Dendritic cell treated with granulocyte-macrophage colony-stimulating factor and Interleukin-4, amounts not matched to agents 40 ng/mL and 50 ng/mL, for 4 days (primary cell): ENCODE data around the gene PRR5L.
A peak's percentile ranks its signal among the peaks of the same experiment; 100 is the strongest.

Source experiments
- H3K27ac Mint-ChIP-seq: one replicate; pipeline ENCODE4 v1.8.0; 2022; ENCODE audit warnings: mild to moderate bottlenecking, mixed read lengths
- H3K27me3 Mint-ChIP-seq: one replicate; pipeline ENCODE4 v1.8.0; 2022; ENCODE audit warnings: mild to moderate bottlenecking, mixed read lengths
- H3K36me3 Mint-ChIP-seq: one replicate; pipeline ENCODE4 v1.8.0; 2022; ENCODE audit warnings: low read depth, mixed read lengths
- H3K4me1 Mint-ChIP-seq: one replicate; pipeline ENCODE4 v1.8.0; 2022; ENCODE audit warnings: low read depth, mixed read lengths
- H3K4me3 Mint-ChIP-seq: one replicate; pipeline ENCODE4 v1.8.0; 2022; ENCODE audit warnings: mild to moderate bottlenecking, moderate library complexity, mixed read lengths
- H3K9me3 Mint-ChIP-seq: one replicate; pipeline ENCODE4 v1.8.0; 2022; ENCODE audit warnings: mixed read lengths
- intact Hi-C: fragments of 100-400 bp; cut with micrococcal nuclease; formaldehyde crosslinking; loops from one replicate; pipeline ENCODE4 v1.15.0; 2022

PRR5L gene

GRCh38 chr11:36376009-36376887 is 80.2 kb downstream of the PRR5L start:
- Mint-ChIP-seq H3K36me3 (no peaks in the 10 kb centered on the region), H3K27me3 (peaks cover 68% of the 10 kb centered on the region), H3K4me1 (peaks cover 44% of the 10 kb centered on the region), H3K4me3 (peak overlapping the region; percentile 76), H3K27ac (peak overlapping the region; percentile 69), H3K9me3 (no peaks in the 10 kb centered on the region)
- intact Hi-C loops: loop anchor here (5.0 to 10.0 kb wide), 3 partner anchors 51 to 101 kb away; no protein-coding TSS in a partner anchor

- H3K27ac Mint-ChIP-seq: peak overlapping the region; percentile 69
- peak overlapping the region; percentile 76 for H3K4me3 Mint-ChIP-seq
- peaks cover 42% of the 10 kb centered on the region for H3K4me1 Mint-ChIP-seq
- intact Hi-C loops: loop anchor here (5.0 to 10.0 kb wide), 3 partner anchors 50 to 100 kb away; no protein-coding TSS in a partner anchor
- no peaks in the 10 kb centered on the region for H3K36me3 Mint-ChIP-seq
- no peaks in the 10 kb centered on the region for H3K9me3 Mint-ChIP-seq
- peaks cover 71% of the 10 kb centered on the region for H3K27me3 Mint-ChIP-seq
Observed at GRCh38 chr11:36376888-36377758, 81.0 kb downstream of the PRR5L start.

GRCh38 chr11:36377759-36378564 is 81.9 kb downstream of the PRR5L start:
- peak overlapping the region; percentile 69 for H3K27ac Mint-ChIP-seq
- peaks cover 69% of the 10 kb centered on the region for H3K27me3 Mint-ChIP-seq
- H3K4me1 Mint-ChIP-seq: peaks cover 39% of the 10 kb centered on the region
- peak overlapping the region; percentile 76 for H3K4me3 Mint-ChIP-seq
- no peaks in the 10 kb centered on the region for H3K9me3 Mint-ChIP-seq
- intact Hi-C loops: loop anchor here (5.0 to 10.0 kb wide), 3 partner anchors 49 to 99 kb away; no protein-coding TSS in a partner anchor
- H3K36me3 Mint-ChIP-seq: no peaks in the 10 kb centered on the region

- H3K4me1 Mint-ChIP-seq: peaks cover 32% of the 10 kb centered on the region
- H3K27me3 Mint-ChIP-seq: peaks cover 69% of the 10 kb centered on the region
- H3K27ac Mint-ChIP-seq: no peak overlapping the region
- no peaks in the 10 kb centered on the region for H3K36me3 Mint-ChIP-seq
- intact Hi-C loops: loop anchor here (5.0 to 10.0 kb wide), 3 partner anchors 48 to 98 kb away; no protein-coding TSS in a partner anchor
- no peak overlapping the region for H3K4me3 Mint-ChIP-seq
- H3K9me3 Mint-ChIP-seq: no peaks in the 10 kb centered on the region
Observed at GRCh38 chr11:36379653-36380052, 83.6 kb downstream of the PRR5L start.

GRCh38 chr11:36380296-36381014 is 84.4 kb downstream of the PRR5L start:
- Mint-ChIP-seq H3K27me3 (peaks cover 66% of the 10 kb centered on the region), H3K27ac (no peak overlapping the region), H3K4me1 (peaks cover 32% of the 10 kb centered on the region), H3K36me3 (no peaks in the 10 kb centered on the region), H3K9me3 (no peaks in the 10 kb centered on the region), H3K4me3 (no peak overlapping the region)
- intact Hi-C loops: no loop called here

GRCh38 chr11:36381015-36381360 is 84.9 kb downstream of the PRR5L start:
- H3K9me3 Mint-ChIP-seq: no peaks in the 10 kb centered on the region
- no peaks in the 10 kb centered on the region for H3K36me3 Mint-ChIP-seq
- no peak overlapping the region for H3K27ac Mint-ChIP-seq
- intact Hi-C loops: no loop called here
- H3K4me3 Mint-ChIP-seq: no peak overlapping the region
- peaks cover 31% of the 10 kb centered on the region for H3K4me1 Mint-ChIP-seq
- H3K27me3 Mint-ChIP-seq: peaks cover 60% of the 10 kb centered on the region

GRCh38 chr11:36383195-36383594 is 87.1 kb downstream of the PRR5L start:
- no peak overlapping the region for H3K4me3 Mint-ChIP-seq
- no peak overlapping the region for H3K27ac Mint-ChIP-seq
- H3K27me3 Mint-ChIP-seq: peaks cover 44% of the 10 kb centered on the region
- no peaks in the 10 kb centered on the region for H3K36me3 Mint-ChIP-seq
- intact Hi-C loops: no loop called here
- H3K4me1 Mint-ChIP-seq: peaks cover 34% of the 10 kb centered on the region
- no peaks in the 10 kb centered on the region for H3K9me3 Mint-ChIP-seq

GRCh38 chr11:36385121-36385970 is 89.3 kb downstream of the PRR5L start:
- intact Hi-C loops: no loop called here
- Mint-ChIP-seq H3K27ac (no peak overlapping the region), H3K27me3 (peaks cover 40% of the 10 kb centered on the region), H3K36me3 (no peaks in the 10 kb centered on the region), H3K9me3 (no peaks in the 10 kb centered on the region), H3K4me3 (no peak overlapping the region), H3K4me1 (peaks cover 40% of the 10 kb centered on the region)

- peaks cover 45% of the 10 kb centered on the region for H3K4me1 Mint-ChIP-seq
- no peaks in the 10 kb centered on the region for H3K36me3 Mint-ChIP-seq
- no peaks in the 10 kb centered on the region for H3K9me3 Mint-ChIP-seq
- H3K27ac Mint-ChIP-seq: no peak overlapping the region
- H3K27me3 Mint-ChIP-seq: peaks cover 38% of the 10 kb centered on the region
- H3K4me3 Mint-ChIP-seq: no peak overlapping the region
- intact Hi-C loops: no loop called here
Observed at GRCh38 chr11:36386411-36386810, 90.3 kb downstream of the PRR5L start.

GRCh38 chr11:36388071-36388470 is 92.0 kb downstream of the PRR5L start:
- no peak overlapping the region for H3K27ac Mint-ChIP-seq
- H3K4me1 Mint-ChIP-seq: peaks cover 60% of the 10 kb centered on the region
- peaks cover 30% of the 10 kb centered on the region for H3K27me3 Mint-ChIP-seq
- no peaks in the 10 kb centered on the region for H3K36me3 Mint-ChIP-seq
- peaks cover 14% of the 10 kb centered on the region for H3K9me3 Mint-ChIP-seq
- H3K4me3 Mint-ChIP-seq: no peak overlapping the region
- intact Hi-C loops: no loop called here

- Mint-ChIP-seq H3K4me1 (peaks cover 67% of the 10 kb centered on the region), H3K36me3 (no peaks in the 10 kb centered on the region)
- intact Hi-C loops: no loop called here
Observed at GRCh38 chr11:36388951-36389350, 92.9 kb downstream of the PRR5L start.

GRCh38 chr11:36389811-36390210 is 93.7 kb downstream of the PRR5L start:
- Mint-ChIP-seq H3K4me3 (no peak overlapping the region), H3K27ac (peak overlapping the region; percentile 77), H3K36me3 (no peaks in the 10 kb centered on the region), H3K27me3 (peaks cover 31% of the 10 kb centered on the region), H3K9me3 (peaks cover 17% of the 10 kb centered on the region), H3K4me1 (peaks cover 75% of the 10 kb centered on the region)
- intact Hi-C loops: loop anchor here (2.0 kb wide), 1 partner anchor 21 kb away; no protein-coding TSS in a partner anchor

More at GRCh38 chr11:36388951-36389350, 92.9 kb downstream of the PRR5L start:
- no peak overlapping the region for H3K4me3 Mint-ChIP-seq
- H3K27me3 Mint-ChIP-seq: peaks cover 29% of the 10 kb centered on the region
- H3K27ac Mint-ChIP-seq: no peak overlapping the region
- H3K9me3 Mint-ChIP-seq: peaks cover 17% of the 10 kb centered on the region
